GM18502 (cell line): Measurements from ENCODE around the gene TACR2.

Experiments used
- ATAC-seq: cut with Tn5 transposase; IDR thresholded peaks from one replicate; pipeline ENCODE4 v1.9.1; 2021; ENCODE audit warnings: mild to moderate bottlenecking; ENCODE audit not compliant: unreplicated experiment, poor library complexity

The TACR2 gene

GRCh38 chr10:69416695-69417094 is at the start of gene TACR2:
TSS of gene TACR2 (minus strand) at chr10:69416918. CDS start at chr10:69416323, 595 bp downstream.
- ATAC-seq: no peak

GRCh38 chr10:69466158-69466490 is 49.4 kb upstream of the TACR2 start:
- no peak for ATAC-seq

- ATAC-seq: no peak
These were observed 48.9 kb upstream of the TACR2 start for GRCh38 chr10:69465457-69466157.

GRCh38 chr10:69464801-69465401 is 48.2 kb upstream of the TACR2 start:
- no peak for ATAC-seq

GRCh38 chr10:69464401-69464800 is 47.7 kb upstream of the TACR2 start:
- no peak for ATAC-seq

- no peak for ATAC-seq
These were observed 47.2 kb upstream of the TACR2 start for GRCh38 chr10:69463886-69464285.

GRCh38 chr10:69461243-69462025 is 44.7 kb upstream of the TACR2 start:
- ATAC-seq: no peak

- ATAC-seq: no peak
These were observed 44.0 kb upstream of the TACR2 start for GRCh38 chr10:69460576-69461242.

GRCh38 chr10:69459893-69460575 is 43.3 kb upstream of the TACR2 start:
- ATAC-seq: no peak

- ATAC-seq: no peak
These were observed 42.5 kb upstream of the TACR2 start for GRCh38 chr10:69459101-69459790.

- ATAC-seq: no peak
These were observed 41.8 kb upstream of the TACR2 start for GRCh38 chr10:69458430-69459100.

- no peak for ATAC-seq
These were observed 41.1 kb upstream of the TACR2 start for GRCh38 chr10:69457771-69458237.

GRCh38 chr10:69456880-69457693 is 40.4 kb upstream of the TACR2 start:
- no peak for ATAC-seq

- ATAC-seq: no peak
These were observed 38.5 kb upstream of the TACR2 start for GRCh38 chr10:69455006-69455763.

GRCh38 chr10:69453795-69454194 is 37.1 kb upstream of the TACR2 start:
- no peak for ATAC-seq

- no peak for ATAC-seq
These were observed 36.1 kb upstream of the TACR2 start for GRCh38 chr10:69452676-69453415.

GRCh38 chr10:69451784-69452251 is 35.1 kb upstream of the TACR2 start:
- ATAC-seq: no peak
